ENCODE data around the gene PLD2. TPM values are rescaled to one million over a fixed set of nuclear protein-coding genes. Genes with fewer than 3 reads are reported as not detected.

PLD2 gene
- polyA plus RNA-seq, 3 donors = 3.5 to 122 (median 4.0) TPM

GRCh38 chr17:4789951-4790704, 16.8 kb upstream of the PLD2 start:
- peak overlapping the region; percentile 67 to 91 for H3K27ac ChIP-seq (ENCODE audit: low read depth in 1 of 2, low read length in 2 of 2)
- H3K27ac Mint-ChIP-seq = peak overlapping the region; percentile 89 to 98 (median 96)
- peaks cover 44% of the 10 kb centered on the region for H3K4me1 Mint-ChIP-seq
- no peaks in the 10 kb centered on the region for H3K79me2 ChIP-seq (ENCODE audit: insufficient read depth, low read length)
- WGBS (ENCODE audit: insufficient coverage) = under 1% methylated on average over 89 of the region's 91 CpGs
- peaks cover 0 to 24% (median 6%) of the 10 kb centered on the region in 7 donors for H3K9me3 Mint-ChIP-seq
- H3K9me3 ChIP-seq (replicated peaks in 1 of 2; ENCODE audit: control insufficient read depth in 1 of 2, insufficient read depth in 1 of 2, low read length in 2 of 2) = peaks cover 0 to 11% of the 10 kb centered on the region in 2 donors
- peaks cover 10 to 16% of the 10 kb centered on the region in 2 donors for H3K36me3 Mint-ChIP-seq
- DNase-seq = peak; percentile 90 to 94 (median 92)
- H3K27me3 ChIP-seq (ENCODE audit: control insufficient read depth in 2 of 2, insufficient read depth in 2 of 2, low read length in 2 of 2) = peaks cover 25 to 52% of the 10 kb centered on the region in 2 donors
- TF ChIP-seq CTCF (IDR thresholded peaks at IDR 0.05) = peak; percentile 86
- H3K4me1 ChIP-seq (ENCODE audit: control insufficient read depth in 1 of 2, insufficient read depth in 2 of 2, low read length in 2 of 2) = peaks cover 39 to 48% of the 10 kb centered on the region in 2 donors
- H4K20me1 ChIP-seq (ENCODE audit: insufficient read depth, low read length) = peaks cover 3% of the 10 kb centered on the region
- no peaks in the 10 kb centered on the region for H3K36me3 ChIP-seq (replicated peaks in 1 of 2; ENCODE audit: control insufficient read depth in 1 of 2, insufficient read depth in 2 of 2, low read length in 2 of 2)
- H3K9ac ChIP-seq (ENCODE audit: insufficient read depth, low read length, poor library complexity, severe bottlenecking) = peak overlapping the region; percentile 88
- H3K4me2 ChIP-seq (replicated peaks; ENCODE audit: extremely low read depth, low read length, poor library complexity, severe bottlenecking) = peak overlapping the region; percentile 79
- peaks cover 50 to 70% (median 65%) of the 10 kb centered on the region in 3 donors for H3K27me3 Mint-ChIP-seq (ENCODE audit: low read depth in 3 of 3)
- intact Hi-C loops (cut with micrococcal nuclease) = loop anchor here (2.0 to 10.0 kb wide), 5 partner anchors 21 to 97 kb away; partner anchors contain the start of genes ARRB2 (in 1 of the 2), CXCL16 (in 1 of the 2) and ZMYND15 (in 1 of the 2)
- H2AFZ ChIP-seq (ENCODE audit: insufficient read depth, low read depth, low read length, poor library complexity, severe bottlenecking) = peak overlapping the region; percentile 67
- H3K4me3 Mint-ChIP-seq = peak overlapping the region; percentile 85 to 91
- peak overlapping the region; percentile 45 to 76 (median 49) for H3K4me3 ChIP-seq (replicated peaks in 1 of 3; ENCODE audit: low read depth in 2 of 3, low read length in 3 of 3)

DNA sequence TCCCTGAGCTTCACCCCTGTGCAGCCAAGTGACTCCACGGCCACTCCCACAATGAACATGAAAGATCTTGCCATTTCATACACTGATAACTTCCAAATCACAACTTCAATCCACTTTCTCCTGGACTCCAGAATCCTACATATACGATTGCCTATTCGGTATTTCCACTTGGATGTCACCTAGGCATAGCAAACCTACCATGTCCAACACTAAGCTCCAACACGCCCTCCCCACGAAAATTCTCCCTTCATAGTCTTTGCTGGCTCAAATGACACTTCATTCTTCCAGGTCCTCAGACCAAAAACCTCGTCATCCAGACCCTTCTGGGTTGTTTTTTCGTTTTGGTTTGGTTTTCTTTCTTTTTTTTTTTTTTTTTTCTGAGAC, 16.3 kb upstream of the PLD2 start:
- Mint-ChIP-seq H3K27me3 (ENCODE audit: low read depth in 3 of 3) (peaks cover 45 to 64% (median 59%) of the 10 kb centered on the region in 3 donors), H3K9me3 (peaks cover 0 to 19% (median 6%) of the 10 kb centered on the region in 7 donors), H3K4me3 (peak overlapping the region; percentile 80 to 91), H3K36me3 (peaks cover 10 to 16% of the 10 kb centered on the region in 2 donors), H3K27ac (peak overlapping the region; percentile 89 to 98 (median 96)), H3K4me1 (peaks cover 40% of the 10 kb centered on the region)
- no peak for DNase-seq
- no peak for TF ChIP-seq CTCF (IDR thresholded peaks at IDR 0.05)
- 88% methylated on average over 3 of the region's 7 CpGs for WGBS (ENCODE audit: insufficient coverage)
- H3K36me3 ChIP-seq (replicated peaks in 1 of 2; ENCODE audit: control insufficient read depth in 1 of 2, insufficient read depth in 2 of 2, low read length in 2 of 2) = no peaks in the 10 kb centered on the region
- peak overlapping the region; percentile 88 for H3K9ac ChIP-seq (ENCODE audit: insufficient read depth, low read length, poor library complexity, severe bottlenecking)
- peaks cover 3% of the 10 kb centered on the region for H4K20me1 ChIP-seq (ENCODE audit: insufficient read depth, low read length)
- H2AFZ ChIP-seq (ENCODE audit: insufficient read depth, low read depth, low read length, poor library complexity, severe bottlenecking) = peak overlapping the region; percentile 67
- H3K4me1 ChIP-seq (ENCODE audit: control insufficient read depth in 1 of 2, insufficient read depth in 2 of 2, low read length in 2 of 2) = peaks cover 37 to 47% of the 10 kb centered on the region in 2 donors
- H3K79me2 ChIP-seq (ENCODE audit: insufficient read depth, low read length) = no peaks in the 10 kb centered on the region
- H3K27me3 ChIP-seq (ENCODE audit: control insufficient read depth in 2 of 2, insufficient read depth in 2 of 2, low read length in 2 of 2) = peaks cover 20 to 46% of the 10 kb centered on the region in 2 donors
- H3K4me3 ChIP-seq (replicated peaks in 1 of 3; ENCODE audit: low read depth in 2 of 3, low read length in 3 of 3) = peak overlapping the region in 2 of 3 experiments; percentile 39 to 76
- H3K4me2 ChIP-seq (replicated peaks; ENCODE audit: extremely low read depth, low read length, poor library complexity, severe bottlenecking) = peak overlapping the region; percentile 79
- H3K27ac ChIP-seq (ENCODE audit: low read depth in 1 of 2, low read length in 2 of 2) = peak overlapping the region; percentile 67 to 91
- intact Hi-C loops (cut with micrococcal nuclease) = loop anchor here (2.0 to 10.0 kb wide), 3 partner anchors 52 to 78 kb away; partner anchors contain the start of genes ARRB2 (in 1 of the 2), CXCL16 (in 1 of the 2) and ZMYND15 (in 1 of the 2)
- peaks cover 0 to 7% of the 10 kb centered on the region in 2 donors for H3K9me3 ChIP-seq (replicated peaks in 1 of 2; ENCODE audit: control insufficient read depth in 1 of 2, insufficient read depth in 1 of 2, low read length in 2 of 2)
